Retinal pigment epithelial cell (primary cell): ENCODE data around the gene SLC39A9.

Experiments
- DNase-seq: peaks from one replicate; pipeline ENCODE4 v3.0.0-alpha.2; 2010; ENCODE audit warnings: low read depth
- H3K4me3 ChIP-seq: 2 replicates; pipeline ENCODE4 v1.5.1; 2011; ENCODE audit warnings: mild to moderate bottlenecking, low read length, control low read depth, moderate library complexity
- TF ChIP-seq, protein P1 (sequence below): conservative IDR thresholded peaks from 2 replicates; pipeline ENCODE4 v1.5.1; 2011; ENCODE audit warnings: low read depth, low read length, control low read depth, inconsistent platforms

SLC39A9 gene

DNA sequence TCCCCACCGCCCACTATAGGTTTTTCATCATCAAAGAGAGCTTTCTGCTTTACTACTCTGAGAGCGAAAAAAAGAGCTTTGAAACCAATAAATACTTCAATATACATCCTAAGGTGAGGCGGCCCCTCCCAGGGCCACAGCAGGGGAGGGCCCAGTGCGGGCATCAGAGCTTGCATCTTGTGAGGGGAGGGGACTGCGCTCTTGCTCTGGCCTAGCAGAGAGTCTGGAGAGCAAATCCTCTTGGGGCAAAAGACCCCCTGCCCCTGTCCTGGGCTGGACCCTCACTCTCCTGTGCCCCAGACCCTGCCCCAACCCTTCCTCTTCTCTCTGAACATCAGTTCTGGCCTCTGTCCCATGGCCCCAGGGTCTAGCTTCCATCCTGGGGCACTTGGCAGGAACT is 101.6 kb downstream of the SLC39A9 start:
- H3K4me3 ChIP-seq = no peak overlapping the region
- DNase-seq = no peak

DNA sequence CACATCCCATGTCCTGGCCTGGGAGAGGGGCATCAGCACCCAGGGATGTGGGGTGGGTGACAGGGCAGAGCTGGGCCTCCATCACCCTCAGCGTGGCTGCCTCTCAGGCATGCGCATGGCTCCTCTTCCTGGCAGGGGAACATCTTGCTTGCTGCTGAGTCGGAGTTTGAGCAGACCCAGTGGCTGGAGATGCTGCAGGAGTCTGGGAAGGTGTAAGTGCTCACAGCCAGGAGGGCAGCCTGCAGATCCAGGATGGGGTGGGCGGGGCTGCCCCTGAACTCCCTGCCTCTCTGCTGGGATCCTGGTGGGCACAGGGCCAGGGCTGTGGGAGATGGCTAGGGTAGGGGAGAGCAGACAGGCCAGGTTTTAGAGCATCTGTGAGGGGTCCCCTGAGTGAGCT is 102.2 kb downstream of the SLC39A9 start:
- no peak for DNase-seq
- H3K4me3 ChIP-seq = no peak overlapping the region
- TF ChIP-seq, protein P1, sequence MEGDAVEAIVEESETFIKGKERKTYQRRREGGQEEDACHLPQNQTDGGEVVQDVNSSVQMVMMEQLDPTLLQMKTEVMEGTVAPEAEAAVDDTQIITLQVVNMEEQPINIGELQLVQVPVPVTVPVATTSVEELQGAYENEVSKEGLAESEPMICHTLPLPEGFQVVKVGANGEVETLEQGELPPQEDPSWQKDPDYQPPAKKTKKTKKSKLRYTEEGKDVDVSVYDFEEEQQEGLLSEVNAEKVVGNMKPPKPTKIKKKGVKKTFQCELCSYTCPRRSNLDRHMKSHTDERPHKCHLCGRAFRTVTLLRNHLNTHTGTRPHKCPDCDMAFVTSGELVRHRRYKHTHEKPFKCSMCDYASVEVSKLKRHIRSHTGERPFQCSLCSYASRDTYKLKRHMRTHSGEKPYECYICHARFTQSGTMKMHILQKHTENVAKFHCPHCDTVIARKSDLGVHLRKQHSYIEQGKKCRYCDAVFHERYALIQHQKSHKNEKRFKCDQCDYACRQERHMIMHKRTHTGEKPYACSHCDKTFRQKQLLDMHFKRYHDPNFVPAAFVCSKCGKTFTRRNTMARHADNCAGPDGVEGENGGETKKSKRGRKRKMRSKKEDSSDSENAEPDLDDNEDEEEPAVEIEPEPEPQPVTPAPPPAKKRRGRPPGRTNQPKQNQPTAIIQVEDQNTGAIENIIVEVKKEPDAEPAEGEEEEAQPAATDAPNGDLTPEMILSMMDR = no peak

More for the DNA sequence above, 101.6 kb downstream of the SLC39A9 start:
- TF ChIP-seq, protein P1 = no peak

DNA sequence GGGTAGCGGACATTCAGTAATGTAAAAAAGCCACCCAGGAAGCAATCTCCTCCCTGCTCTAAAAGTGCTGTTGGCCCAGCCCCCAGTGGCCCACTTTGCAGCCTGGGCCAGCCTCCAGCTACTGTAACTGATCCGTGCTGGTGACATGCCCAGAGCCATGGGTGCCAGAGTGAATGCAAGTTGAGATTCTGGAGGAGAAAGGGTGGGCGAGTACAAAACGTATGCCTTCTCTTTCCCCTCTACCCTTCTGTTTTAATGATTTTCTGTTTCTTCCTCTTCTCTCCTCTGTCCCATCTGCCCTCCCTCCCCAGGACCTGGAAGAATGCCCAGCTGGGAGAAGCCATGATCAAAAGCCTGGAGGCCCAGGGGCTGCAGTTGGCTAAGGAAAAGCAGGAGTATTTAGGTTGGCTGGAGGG is 102.9 kb downstream of the SLC39A9 start:
- DNase-seq = no peak
- TF ChIP-seq, protein P1 = no peak
- no peak overlapping the region for H3K4me3 ChIP-seq

DNA sequence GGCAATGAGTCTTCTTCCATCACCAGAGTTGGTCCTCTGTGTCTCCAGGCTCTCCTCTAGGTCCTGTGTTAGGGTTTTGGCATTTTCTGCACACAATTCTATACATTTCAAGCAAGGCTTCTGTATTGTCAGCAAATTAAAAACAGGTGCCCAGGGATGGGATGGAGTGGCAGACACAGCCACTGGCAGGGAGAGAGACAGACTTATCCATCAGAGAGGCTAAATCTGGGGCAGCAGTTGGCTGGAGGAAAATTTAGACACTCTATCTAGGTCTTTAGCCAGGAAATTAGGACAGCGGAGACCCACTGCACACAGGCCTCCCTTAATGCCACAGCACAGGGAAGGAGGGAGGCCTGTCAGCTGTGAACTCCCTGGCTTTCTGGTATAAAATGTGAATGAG is 106.3 kb downstream of the SLC39A9 start:
- no peak overlapping the region for H3K4me3 ChIP-seq
- TF ChIP-seq, protein P1 = no peak

DNA sequence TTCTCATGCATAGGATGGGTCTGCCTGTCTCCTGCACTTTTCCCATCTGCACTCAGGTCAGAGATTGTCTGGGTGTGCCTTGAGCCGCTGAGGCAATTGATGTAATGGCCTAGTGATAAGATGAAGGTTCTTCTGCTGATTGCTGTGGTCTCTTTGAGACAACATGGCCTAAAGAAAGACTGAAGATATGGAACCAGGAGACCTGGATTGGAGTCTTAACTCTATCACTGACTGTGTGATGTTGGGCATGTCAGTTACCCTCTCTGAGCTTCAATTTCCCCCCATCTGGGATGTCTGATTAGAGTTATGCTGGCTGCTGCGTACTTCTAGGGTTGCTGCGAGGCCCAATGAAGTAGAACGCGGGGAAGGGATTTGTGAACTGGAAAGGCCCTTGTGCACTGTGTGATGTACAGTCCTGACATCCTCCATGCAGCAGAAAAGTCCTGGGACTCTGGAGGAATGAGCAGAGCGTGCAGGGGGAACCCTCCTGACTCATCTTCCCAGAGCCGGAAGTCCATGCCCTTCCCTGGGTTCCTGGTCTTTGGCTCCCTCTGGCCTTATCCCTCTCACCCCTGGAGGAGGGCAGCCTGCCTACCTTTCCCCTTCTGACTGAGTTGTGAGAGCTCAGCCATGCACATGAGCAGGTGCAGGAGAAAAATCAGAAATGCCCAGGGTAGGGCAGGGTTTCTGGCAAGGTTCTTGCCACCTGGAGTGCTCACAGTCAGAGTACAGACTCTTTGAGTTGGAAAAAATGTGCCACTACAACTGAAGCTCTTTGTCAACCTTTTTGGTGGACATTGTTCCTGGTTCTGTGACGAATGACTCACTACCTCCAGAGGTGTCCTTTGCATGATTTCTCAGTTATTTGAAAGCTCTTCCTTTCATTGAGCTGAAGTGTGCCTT is 107.1 kb downstream of the SLC39A9 start:
- TF ChIP-seq, protein P1 = no peak
- DNase-seq = no peak
- H3K4me3 ChIP-seq = no peak overlapping the region

More for the DNA sequence above, 106.3 kb downstream of the SLC39A9 start:
- DNase-seq = no peak

DNA sequence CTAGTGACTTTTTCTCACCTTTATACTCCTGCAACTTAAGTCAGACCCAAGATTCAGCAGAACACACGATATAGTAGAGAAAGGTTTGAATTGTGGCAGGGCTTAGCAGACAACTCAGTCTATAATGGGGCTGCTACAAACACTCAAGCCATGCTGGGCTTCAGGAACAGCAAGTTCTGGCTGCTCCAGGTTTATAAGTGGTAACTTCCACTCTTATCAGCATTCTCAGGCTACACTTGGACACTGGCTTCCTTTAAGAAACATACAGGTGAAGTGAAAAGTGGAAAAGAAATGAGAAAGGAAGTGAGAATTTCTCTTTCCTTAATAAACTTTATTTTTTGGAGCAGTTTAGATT is 107.7 kb downstream of the SLC39A9 start:
- TF ChIP-seq, protein P1 = no peak
- no peak for DNase-seq
- no peak overlapping the region for H3K4me3 ChIP-seq
